Stimulated activated CD8-positive, alpha-beta memory T cell treated with anti-CD3 and anti-CD28 coated beads, Interleukin-15, amount 100 ng/mL, for 48 hours (primary cell): ENCODE results near the gene CCNY.
"Not testable (repeated sequence)": the region's sequence is repeated elsewhere in the genome, so short reads cannot be mapped to it uniquely, and the experiment has no call there.

Experiments used
- DNase-seq, 2 donors: peaks; one replicate each; pipeline ENCODE4 v3.0.0-alpha.2; 2020; ENCODE audit warnings: low read depth in 2 of 2

The CCNY gene

GRCh38 chr10:35517431-35518181, 181.3 kb downstream of the CCNY start:
- no peak for DNase-seq

- not testable (repeated sequence) for DNase-seq
Measured at GRCh38 chr10:35518187-35518586, 181.9 kb downstream of the CCNY start.

- no peak for DNase-seq
Measured at GRCh38 chr10:35520996-35521395, 184.7 kb downstream of the CCNY start.

DNA sequence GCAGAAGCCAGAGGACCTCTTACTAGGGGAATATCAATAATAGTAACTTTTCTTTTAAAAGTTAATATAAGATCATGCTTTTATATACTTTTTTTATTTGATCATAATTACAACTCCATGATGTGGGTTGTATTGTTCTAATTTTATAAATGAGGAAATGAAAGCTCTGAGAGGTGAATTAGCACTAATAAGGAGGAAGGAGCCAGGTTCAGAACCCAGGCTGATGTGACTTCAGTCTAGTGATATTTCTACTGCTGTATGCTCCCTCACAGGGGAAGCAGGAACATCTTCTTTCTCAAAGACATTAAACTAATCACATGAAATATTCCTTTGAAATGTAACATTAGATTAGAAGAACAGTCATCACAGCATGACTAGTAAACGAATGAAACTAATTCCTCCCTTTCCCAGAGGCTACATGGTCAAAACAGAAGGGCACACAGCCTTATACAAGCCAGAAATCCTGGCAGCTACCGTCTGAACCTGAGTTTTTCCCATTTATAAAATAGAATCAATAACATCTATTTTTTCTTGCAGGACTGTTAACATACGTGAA, 187.4 kb downstream of the CCNY start:
- no peak for DNase-seq

DNA sequence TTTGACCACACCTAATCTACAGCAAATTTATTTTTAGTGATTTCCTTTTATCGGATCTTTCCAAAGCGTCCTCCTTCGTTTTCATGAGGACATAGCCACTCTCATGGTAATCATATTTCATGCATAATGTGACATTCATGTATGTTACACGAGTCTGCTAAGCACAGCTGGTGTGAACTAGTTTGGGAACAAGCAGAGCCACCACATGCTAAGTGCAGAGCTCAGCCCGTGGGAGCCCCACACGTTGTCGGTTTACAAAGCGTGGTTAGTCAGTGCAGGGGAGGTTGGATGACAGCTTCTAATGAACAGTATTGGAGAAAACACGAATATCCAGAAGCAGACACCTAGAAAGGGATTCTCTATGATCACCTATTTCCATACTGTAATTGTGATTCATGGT, 190.4 kb downstream of the CCNY start:
- DNase-seq, result no peak

- DNase-seq, result no peak
Measured at GRCh38 chr10:35532141-35532540, 195.8 kb downstream of the CCNY start.

GRCh38 chr10:35533565-35533964, 197.3 kb downstream of the CCNY start:
- DNase-seq, result no peak

GRCh38 chr10:35535136-35535535, 198.8 kb downstream of the CCNY start:
- no peak for DNase-seq

GRCh38 chr10:35536789-35537188, 200.5 kb downstream of the CCNY start:
- DNase-seq, result no peak

- not testable (repeated sequence) for DNase-seq
Measured at GRCh38 chr10:35537925-35538324, 201.6 kb downstream of the CCNY start.

DNA sequence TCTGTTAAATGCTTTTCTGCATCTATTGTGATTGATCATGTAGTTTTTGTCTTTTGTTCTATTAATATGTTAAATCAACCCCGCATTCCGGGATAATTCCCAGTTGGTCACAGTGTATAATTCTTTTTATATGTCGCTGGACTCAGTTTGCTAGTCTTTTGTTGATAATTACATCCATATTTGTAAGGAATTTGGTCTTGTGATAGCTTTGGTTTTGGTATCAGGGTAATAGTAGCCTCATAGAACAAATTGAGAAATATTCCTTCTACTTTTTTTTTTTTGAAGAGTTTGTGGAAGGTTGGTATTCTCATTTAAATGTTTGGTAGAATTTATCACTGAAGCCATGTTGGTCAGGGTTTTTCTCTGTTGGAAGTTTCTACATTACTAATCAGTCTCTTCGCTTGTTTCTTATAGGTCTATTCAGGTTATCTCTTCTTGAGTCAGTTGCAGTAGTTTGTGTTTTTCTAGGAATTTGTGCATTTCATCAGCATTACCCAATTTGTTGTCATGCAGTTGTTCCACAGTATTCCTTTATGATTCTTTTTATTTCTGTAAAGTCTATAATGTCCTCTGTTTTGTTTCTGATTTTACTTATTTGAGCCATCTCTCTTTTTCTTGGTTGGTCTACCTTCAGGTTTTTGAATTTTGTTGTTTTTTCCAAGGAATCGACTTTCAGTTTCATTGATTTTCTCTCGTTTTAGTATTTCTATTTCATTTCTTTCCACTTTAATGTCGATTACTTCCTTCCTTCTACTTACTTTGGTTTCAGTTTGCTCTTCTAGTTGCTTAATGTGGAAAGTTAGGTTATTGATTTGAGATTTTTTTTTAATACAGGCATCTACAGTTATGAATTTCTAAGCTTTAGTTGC, 204.2 kb downstream of the CCNY start:
- no peak for DNase-seq

GRCh38 chr10:35541720-35542119, 205.4 kb downstream of the CCNY start:
- DNase-seq, result no peak

DNA sequence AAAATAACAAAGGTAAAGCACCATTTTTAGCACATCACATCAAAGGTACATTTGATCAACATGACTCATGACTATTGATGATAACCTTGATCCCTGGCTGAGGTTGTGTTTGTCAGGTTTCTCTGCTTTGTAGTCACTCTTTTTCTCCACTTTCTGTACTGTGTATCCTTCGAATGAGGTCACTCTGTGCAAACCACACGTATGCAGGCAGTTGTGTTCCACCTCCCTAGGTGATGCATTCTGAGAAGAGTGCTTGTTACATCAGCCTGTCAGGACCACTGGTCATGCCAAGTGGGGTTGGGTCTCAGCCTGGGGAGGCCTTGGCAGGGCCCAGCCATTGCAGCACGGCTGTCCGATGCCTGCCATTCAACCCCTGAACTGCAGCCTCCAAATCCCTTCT, 206.0 kb downstream of the CCNY start:
- DNase-seq, result no peak

DNA sequence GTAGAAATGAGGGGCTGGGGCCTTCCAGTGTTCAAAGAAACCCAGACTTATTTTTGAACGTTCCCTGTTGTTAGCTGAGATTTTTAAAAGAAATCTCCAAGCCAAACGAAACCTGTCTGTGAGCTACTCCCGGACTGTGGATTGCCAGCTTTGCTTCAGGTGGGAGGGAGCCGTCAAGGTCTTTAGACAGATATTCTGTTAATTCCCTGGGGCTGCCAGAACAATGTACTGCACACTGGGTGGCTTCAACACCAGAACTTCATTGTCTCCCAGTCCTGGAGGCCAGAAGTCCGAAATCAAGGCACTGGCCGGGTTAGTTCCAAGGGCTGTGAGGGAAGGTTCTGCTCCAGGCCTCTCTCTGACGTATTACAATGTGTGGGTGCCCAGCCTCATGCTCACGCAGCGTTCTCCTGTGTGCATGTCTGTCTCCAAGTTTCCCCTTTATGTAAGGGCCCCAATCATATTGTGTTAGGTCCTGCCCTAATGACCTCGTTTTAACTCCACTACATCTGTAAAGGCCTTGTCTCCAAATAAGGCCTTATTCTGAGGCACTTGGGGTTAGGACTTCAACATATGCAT, 208.9 kb downstream of the CCNY start:
- DNase-seq, result no peak

DNA sequence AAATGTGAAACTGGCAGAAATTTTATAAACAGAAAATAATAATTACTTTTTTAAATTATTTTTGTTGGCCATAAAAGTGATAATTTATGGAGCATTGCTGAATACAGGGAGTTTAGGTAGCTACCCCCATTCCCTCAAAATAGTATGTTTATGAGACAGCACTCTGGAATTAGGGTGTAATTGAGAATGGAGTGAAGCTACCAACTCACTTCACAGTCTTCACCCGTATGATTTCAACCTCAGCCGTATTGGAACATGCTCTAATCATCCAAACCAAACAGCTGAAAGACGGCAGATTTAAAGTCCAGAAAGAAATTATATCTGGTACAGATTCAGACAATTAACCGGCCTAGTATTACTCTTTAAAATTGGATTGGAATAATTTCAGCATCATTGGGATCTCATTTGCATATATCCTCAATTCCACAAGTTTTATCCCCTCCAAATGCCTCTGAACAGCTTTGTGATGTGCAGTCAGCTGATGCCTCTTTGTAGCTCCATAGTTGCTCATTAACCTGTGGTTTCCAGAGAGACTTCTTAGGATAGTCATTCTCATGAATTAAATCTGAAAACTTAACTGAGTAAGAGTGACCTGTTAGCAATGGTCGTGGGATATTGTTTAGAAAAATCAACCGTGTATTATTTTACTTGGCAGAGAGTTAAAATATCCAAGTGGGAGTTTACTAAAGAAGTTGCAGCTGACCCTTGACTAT, 209.7 kb downstream of the CCNY start:
- DNase-seq, result no peak

GRCh38 chr10:35546824-35547225, 210.5 kb downstream of the CCNY start:
- no peak for DNase-seq

DNA sequence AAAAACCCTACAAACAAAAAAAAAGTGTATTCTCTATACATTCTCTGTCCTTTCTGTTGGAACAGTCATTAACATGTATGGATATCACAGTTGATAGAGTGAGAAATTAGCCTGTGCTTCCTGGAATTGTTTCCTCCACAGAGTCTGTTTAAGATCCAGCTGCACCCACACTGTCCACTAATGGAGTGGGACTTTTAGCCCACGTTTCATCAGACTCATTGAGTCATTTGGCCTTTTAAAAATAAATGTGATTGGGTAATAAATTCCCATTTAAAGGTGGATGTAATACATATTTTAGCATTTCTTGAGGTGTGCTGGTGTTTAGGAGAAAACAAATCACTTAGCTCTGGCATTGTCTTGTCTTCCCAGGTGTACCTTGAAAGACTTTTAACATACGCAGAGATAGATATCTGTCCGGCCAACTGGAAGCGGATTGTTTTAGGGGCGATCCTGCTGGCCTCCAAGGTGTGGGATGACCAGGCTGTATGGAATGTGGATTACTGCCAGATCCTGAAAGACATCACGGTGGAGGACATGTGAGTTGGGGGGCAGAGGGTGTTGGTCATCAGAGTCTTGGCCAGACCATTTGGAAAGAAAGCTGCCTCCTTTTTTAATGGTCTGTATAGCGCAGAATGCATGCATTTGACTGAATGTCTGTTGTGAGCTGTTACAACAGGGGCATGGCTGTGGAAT, 216.5 kb downstream of the CCNY start:
- no peak for DNase-seq

DNA sequence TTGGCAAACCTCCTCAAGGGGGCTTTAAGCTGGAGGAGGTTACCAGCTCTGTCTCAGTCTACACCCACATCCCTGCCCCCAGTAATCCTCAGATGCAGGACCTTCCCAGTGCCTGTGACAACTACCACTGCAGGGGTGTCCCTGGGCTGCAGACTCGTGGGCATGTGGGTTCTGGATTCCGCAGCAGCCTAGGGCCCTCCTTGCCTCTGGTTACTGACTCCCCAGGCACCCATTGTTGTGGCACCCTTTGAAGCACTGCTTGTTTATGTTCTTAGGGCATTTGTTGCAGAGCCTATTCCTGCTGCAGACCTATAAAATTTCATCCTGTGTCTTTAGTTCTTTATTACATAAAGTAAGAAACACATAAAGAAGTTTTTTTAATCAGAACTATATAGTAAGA, 217.7 kb downstream of the CCNY start:
- no peak for DNase-seq

GRCh38 chr10:35554461-35555056, 218.2 kb downstream of the CCNY start:
- no peak for DNase-seq
